Cardiac muscle cell (in vitro differentiated cells and primary cell): ENCODE results near the gene WAC. TPM values are rescaled to one million over a fixed set of nuclear protein-coding genes. Genes with fewer than 3 reads are reported as not detected.
"Not testable (repeated sequence)": the region's sequence is repeated elsewhere in the genome, so short reads cannot be mapped to it uniquely, and the experiment has no call there.

Experiments used
- DNase-seq, 2 donors: peaks; one replicate each; pipeline versions ENCODE4 v3.0.0 to v3.0.0-alpha.2; 2010 to 2017; ENCODE audit warnings: low read depth in 1 of 2, low spot score in 1 of 2
- H3K27ac ChIP-seq: fragments of 200-600 bp; sonication (generic); 2 replicates; pipeline ENCODE4 v1.5.1; 2016
- H3K27me3 ChIP-seq: fragments of 200-600 bp; sonication (generic); 2 replicates; pipeline ENCODE4 v1.6.0; 2016; ENCODE audit warnings: control low read depth
- H3K36me3 ChIP-seq: fragments of 200-600 bp; sonication (generic); 2 replicates; pipeline ENCODE4 v1.5.1; 2016; ENCODE audit warnings: control low read depth
- H3K4me1 ChIP-seq: fragments of 200-600 bp; sonication (generic); 2 replicates; pipeline ENCODE4 v1.8.1; 2017; ENCODE audit warnings: low read depth, mild to moderate bottlenecking, mixed run types
- H3K4me3 ChIP-seq: fragments of 200-600 bp; sonication (generic); 2 replicates; pipeline ENCODE4 v1.5.1; 2016; ENCODE audit warnings: mild to moderate bottlenecking
- H3K9me3 ChIP-seq: fragments of 200-600 bp; sonication (generic); 2 replicates; pipeline ENCODE4 v1.5.1; 2017; ENCODE audit warnings: low read depth, mild to moderate bottlenecking, control low read depth
- polyA plus RNA-seq: library from polyadenylated mRNA; unstranded; fragments of >200 nt; fragmentation: Nextera tagmentation; extraction: Ambion mirVana; gene quantifications from 2 replicates; pipeline ENCODE4 v1.2.1, GENCODE V29; 2016
- total RNA-seq: library from RNA; depleted of rRNA; stranded (reverse); fragments of >200 nt; gene quantifications from 2 replicates; pipeline ENCODE4 v1.2.3, GENCODE V29; 2016
- TF ChIP-seq, protein P1 (sequence below): IDR thresholded peaks from 2 replicates; pipeline ENCODE4 v1.5.1; 2012; ENCODE audit warnings: low read depth, mild to moderate bottlenecking, low read length

WAC gene, protein sequence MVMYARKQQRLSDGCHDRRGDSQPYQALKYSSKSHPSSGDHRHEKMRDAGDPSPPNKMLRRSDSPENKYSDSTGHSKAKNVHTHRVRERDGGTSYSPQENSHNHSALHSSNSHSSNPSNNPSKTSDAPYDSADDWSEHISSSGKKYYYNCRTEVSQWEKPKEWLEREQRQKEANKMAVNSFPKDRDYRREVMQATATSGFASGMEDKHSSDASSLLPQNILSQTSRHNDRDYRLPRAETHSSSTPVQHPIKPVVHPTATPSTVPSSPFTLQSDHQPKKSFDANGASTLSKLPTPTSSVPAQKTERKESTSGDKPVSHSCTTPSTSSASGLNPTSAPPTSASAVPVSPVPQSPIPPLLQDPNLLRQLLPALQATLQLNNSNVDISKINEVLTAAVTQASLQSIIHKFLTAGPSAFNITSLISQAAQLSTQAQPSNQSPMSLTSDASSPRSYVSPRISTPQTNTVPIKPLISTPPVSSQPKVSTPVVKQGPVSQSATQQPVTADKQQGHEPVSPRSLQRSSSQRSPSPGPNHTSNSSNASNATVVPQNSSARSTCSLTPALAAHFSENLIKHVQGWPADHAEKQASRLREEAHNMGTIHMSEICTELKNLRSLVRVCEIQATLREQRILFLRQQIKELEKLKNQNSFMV
- total RNA-seq (113 and 141 TPM in 2 replicates), polyA plus RNA-seq (72.2 and 109 TPM in 2 replicates)

DNA sequence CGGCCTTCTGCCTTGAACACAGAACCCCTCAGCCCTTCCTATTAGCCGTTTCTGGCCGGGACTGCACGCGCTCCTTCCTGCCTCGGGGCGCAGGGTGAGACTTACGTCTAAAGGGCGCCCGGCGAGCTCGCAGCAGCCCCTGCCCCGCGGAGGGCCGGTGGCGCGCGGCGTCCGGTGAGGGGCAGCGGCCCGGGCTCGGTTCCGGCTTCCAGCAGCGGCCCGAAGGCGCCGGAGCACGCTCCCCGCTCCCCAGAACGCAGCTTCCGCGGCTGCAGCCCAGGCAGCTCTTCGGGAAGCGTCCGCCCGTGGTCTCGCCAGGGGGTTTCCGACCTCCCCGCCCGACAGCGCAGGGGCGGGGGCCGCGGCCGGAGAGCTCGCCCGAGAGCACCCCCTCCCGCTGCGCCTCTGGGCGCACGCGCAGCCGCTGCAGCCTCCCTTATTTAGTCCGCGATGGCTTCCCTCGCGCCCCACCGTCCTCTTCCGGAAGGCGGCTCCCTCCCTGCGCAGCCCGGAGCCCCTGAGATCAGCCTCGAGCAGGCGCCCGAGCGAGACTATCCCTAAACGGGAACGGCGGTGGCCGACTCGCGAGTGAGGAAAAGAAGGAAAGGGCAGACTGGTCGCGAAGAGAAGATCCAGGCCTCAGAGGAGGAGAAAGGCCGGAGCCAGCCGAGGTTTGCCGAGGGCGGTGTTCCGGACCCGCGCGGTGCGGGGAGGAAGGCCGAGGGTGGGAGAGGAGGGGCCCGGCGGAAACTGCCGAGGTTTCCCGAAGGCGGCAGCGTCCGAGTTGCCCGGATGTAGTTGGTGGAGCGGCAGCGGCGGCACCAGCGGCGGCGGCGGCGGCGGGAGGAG, at the start of gene WAC:
Gene WAC, plus strand, starts transcription at position 782 of the 849 bp plus-strand sequence. CDS start 462 bp downstream, outside the sequence.
- Histone ChIP-seq H3K27me3 (no peaks in the 10 kb centered on the region), H3K4me1 (peaks cover 24% of the 10 kb centered on the region), H3K9me3 (no peaks in the 10 kb centered on the region), H3K4me3 (peak within 1 kb of the TSS; percentile 79), H3K27ac (peak within 1 kb of the TSS; percentile 99), H3K36me3 (peaks cover 25% of the 10 kb centered on the region)
- DNase-seq: peak; percentile 95 to 96
- TF ChIP-seq, protein P1, sequence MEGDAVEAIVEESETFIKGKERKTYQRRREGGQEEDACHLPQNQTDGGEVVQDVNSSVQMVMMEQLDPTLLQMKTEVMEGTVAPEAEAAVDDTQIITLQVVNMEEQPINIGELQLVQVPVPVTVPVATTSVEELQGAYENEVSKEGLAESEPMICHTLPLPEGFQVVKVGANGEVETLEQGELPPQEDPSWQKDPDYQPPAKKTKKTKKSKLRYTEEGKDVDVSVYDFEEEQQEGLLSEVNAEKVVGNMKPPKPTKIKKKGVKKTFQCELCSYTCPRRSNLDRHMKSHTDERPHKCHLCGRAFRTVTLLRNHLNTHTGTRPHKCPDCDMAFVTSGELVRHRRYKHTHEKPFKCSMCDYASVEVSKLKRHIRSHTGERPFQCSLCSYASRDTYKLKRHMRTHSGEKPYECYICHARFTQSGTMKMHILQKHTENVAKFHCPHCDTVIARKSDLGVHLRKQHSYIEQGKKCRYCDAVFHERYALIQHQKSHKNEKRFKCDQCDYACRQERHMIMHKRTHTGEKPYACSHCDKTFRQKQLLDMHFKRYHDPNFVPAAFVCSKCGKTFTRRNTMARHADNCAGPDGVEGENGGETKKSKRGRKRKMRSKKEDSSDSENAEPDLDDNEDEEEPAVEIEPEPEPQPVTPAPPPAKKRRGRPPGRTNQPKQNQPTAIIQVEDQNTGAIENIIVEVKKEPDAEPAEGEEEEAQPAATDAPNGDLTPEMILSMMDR: no peak

DNA sequence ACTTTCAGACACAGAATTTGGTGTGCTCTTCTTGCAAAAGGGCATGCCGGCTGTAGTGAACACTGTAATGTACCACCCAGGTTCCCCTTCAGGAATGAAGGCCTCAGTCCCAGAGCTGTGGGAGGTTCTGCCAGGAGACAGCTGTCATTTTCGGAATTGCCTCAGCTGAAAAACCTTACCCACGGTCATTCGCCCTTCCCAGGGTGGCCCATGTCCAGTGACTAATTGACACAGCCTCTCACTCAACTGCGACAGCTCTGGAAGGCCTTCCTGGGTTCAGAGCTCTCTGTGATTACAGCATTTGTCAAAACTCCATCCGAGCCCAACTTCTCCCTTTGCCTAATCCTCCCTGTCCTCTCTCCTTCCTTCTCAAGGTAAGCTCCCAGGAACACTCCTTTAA, 43.7 kb upstream of the WAC start:
- H3K9me3 ChIP-seq: no peaks in the 10 kb centered on the region
- H3K36me3 ChIP-seq: no peaks in the 10 kb centered on the region
- H3K27ac ChIP-seq: no peak overlapping the region
- TF ChIP-seq, protein P1: no peak
- no peak overlapping the region for H3K4me3 ChIP-seq
- H3K27me3 ChIP-seq: no peaks in the 10 kb centered on the region
- no peaks in the 10 kb centered on the region for H3K4me1 ChIP-seq
- DNase-seq: no peak

DNA sequence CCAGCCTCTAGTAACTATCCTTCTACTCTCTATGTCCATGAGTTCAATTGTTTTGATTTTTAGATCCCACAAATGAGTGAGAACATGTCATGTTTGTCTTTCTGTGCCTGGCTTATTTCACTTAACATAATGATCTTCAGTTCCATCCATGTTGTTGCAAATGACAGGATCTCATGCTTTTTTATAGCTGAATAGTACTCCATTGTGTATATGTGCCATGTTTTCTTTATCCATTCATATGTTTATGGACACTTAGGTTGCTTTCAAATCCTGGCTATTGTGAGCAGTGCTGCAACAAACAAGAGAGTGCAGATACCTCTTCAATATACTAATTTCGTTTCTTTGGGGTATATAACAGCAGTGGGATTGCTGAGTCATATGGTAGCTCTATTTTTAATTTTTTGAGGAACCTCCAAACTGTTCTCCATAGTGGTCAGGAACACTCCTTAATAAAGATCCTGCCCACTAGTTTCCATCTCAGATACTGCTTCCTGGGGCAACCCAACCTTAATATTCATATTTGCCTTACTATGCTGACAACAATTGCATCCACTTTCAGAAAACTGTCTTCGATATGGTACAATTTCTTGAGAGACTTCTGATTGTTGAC, 42.6 kb upstream of the WAC start:
- DNase-seq, H3K27ac ChIP-seq: not testable (repeated sequence)

DNA sequence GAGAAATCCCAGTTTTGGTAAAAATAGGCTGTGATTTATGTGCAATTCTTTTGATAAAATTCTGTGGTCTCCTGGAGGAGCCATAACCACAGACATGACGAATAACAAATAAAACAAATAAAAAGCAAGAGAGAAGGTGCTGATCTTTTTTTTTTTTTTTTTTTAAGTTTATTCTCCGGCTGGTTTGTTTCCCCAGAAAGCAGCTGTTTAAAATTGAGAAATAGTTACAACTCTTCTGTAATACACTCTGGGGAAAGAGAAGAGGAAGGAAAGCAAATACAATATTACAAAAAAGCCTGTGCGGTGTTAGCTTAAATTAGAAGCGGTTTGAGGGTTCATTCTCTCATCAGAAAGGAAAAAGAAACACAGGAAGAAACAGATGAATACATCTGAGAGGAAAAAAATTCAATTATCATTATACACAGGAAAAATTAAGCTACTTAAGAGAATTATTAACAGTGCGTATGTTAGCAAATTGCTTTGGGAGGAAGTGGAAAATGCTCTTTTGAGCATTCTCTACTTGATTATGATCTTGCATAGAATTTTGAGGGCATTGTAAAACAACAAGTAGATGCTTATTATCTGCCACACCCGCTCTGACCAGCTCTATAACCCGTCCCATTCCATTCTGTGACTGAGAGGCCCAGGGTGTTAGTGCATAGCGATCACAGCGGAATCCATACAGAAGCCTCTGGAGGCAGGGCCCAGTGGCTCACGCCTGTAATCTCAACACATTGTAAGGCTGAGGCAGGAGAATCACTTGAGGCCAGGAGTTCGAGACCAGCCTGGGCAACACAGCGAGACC, 40.6 kb upstream of the WAC start:
- no peaks in the 10 kb centered on the region for H3K27me3 ChIP-seq
- no peak overlapping the region for H3K27ac ChIP-seq
- TF ChIP-seq, protein P1: no peak
- no peak overlapping the region for H3K4me3 ChIP-seq
- H3K36me3 ChIP-seq: no peaks in the 10 kb centered on the region
- H3K4me1 ChIP-seq: peaks cover 13% of the 10 kb centered on the region
- DNase-seq: no peak
- H3K9me3 ChIP-seq: no peaks in the 10 kb centered on the region

More for the DNA sequence above, 42.6 kb upstream of the WAC start:
- not testable (repeated sequence) for H3K36me3 ChIP-seq, H3K9me3 ChIP-seq, H3K27me3 ChIP-seq, H3K4me3 ChIP-seq, H3K4me1 ChIP-seq

DNA sequence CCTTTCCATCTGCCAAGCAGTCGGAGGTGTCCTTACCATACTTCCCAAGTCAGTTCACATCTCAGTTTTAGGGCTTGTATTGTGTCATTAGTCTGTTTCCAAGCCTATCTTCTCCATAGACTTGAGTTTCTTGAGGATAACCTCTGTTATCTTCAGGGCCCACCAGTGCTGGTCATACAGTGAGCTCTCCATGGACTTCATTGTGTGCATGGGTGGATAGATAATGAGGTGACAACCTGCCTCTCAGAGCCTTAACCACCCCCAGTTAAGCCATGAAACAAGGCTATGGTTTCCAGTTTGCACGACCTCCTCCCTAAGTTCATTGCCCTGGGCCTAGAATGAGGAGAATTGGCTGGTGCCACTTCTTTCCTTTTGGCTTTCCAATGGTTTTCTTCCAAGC, 38.5 kb upstream of the WAC start:
- peaks cover 13% of the 10 kb centered on the region for H3K4me1 ChIP-seq
- DNase-seq: no peak
- H3K4me3 ChIP-seq: no peak overlapping the region
- no peaks in the 10 kb centered on the region for H3K27me3 ChIP-seq
- TF ChIP-seq, protein P1: no peak
- no peaks in the 10 kb centered on the region for H3K36me3 ChIP-seq
- no peak overlapping the region for H3K27ac ChIP-seq
- no peaks in the 10 kb centered on the region for H3K9me3 ChIP-seq
